Mononuclear cell (primary cell): ENCODE data around the gene PEX16. TPM values are rescaled to one million over a fixed set of nuclear protein-coding genes. Genes with fewer than 3 reads are reported as not detected.

Source experiments
- H3K27me3 ChIP-seq: 2 replicates; pipeline ENCODE4 v1.6.0; 2011; ENCODE audit warnings: low read length, control low read depth; ENCODE audit not compliant: insufficient read depth
- H3K4me1 ChIP-seq: 2 replicates; pipeline ENCODE4 v1.5.1; 2011; ENCODE audit warnings: mild to moderate bottlenecking, low read length, control low read depth; ENCODE audit not compliant: insufficient read depth
- H3K4me3 ChIP-seq: 2 replicates; pipeline ENCODE4 v1.5.1; 2011; ENCODE audit warnings: mild to moderate bottlenecking, low read length, moderate library complexity
- H3K9me3 ChIP-seq: 2 replicates; pipeline ENCODE4 v1.5.1; 2011; ENCODE audit warnings: low read depth, mild to moderate bottlenecking, control low read depth, low read length
- total RNA-seq: library from RNA; depleted of rRNA; stranded (reverse); fragments of >200 nt; gene quantifications from one replicate; pipeline ENCODE4 v1.2.3, GENCODE V29; 2012

PEX16 gene
- total RNA-seq, 1 donor: 24.5 TPM

DNA sequence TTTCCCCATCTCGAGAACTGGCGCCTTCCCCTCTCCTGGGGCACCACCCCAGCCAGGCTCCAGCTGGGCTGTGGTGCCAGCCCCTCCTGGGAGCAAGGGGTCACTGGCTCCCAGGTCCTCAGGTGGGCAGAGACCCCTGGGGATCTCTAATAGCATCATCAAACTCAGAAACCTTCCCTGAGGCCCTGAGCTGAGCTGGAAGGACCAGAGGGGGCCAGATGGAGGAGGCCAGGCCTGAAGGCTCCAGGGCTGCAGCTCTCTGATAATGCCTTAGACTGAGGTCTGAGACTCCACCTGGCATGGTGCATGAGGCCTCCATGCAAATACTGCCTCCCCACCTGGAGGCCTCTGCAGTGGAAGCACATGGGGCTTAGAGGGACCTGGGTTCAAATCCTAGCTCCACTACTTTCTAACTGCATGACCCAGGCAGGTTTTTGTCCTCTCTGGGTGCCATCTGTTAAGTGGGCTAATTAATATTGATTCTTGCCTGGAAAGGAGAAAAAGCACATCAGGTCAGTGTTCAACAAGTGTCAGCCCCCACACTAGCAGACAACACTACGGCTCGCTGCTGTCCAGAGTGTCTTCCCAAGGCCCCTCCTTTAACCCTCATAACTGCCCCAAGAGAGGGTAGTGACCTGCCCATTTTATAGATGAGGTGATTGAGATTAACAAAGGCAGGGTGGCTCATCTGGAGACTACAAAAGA, 30.7 kb downstream of the PEX16 start:
- Histone ChIP-seq H3K27me3 (peaks cover 2% of the 10 kb centered on the region), H3K9me3 (no peaks in the 10 kb centered on the region), H3K4me1 (peaks cover 8% of the 10 kb centered on the region), H3K4me3 (no peak overlapping the region)

DNA sequence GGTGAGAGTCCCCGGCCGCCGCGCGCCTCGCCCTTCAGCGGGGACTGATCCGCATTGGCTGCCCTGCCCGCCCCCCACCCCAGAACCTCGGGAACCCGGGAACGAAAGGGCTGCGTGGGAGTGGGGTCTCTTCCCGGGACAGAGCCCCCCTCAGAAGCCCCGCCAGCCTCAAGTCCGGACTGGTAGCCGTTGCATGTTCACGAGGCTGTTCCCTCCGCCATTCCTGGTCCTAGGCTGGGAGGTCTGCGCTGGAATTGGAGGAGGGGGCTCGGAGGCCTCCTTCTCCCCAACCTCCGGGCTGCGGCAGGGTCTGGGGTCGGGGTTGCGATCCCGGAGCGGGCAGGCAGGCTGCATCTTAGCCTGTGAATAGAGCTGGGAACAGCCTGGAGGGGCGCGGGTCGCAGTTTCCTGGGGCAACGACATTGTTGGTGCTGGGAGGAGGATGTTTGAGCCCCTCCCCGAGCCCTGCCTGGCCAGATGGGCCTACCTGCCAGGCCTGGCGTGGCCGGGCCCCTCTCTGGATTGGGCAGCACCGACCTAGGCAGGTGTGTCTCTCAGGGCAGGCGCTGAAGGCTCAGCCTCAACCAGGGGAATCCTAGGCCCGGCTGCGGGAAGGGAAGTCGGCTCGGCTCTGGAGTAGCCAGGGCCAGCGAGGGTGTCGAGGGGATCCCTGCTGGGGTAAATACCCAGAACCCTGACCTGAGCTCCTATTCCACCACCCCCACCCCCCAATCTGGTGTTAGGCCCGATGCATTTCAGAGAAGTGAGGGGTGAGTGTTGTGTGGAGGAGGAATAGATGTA, 31.6 kb downstream of the PEX16 start:
- peaks cover 2% of the 10 kb centered on the region for H3K27me3 ChIP-seq
- H3K9me3 ChIP-seq: no peaks in the 10 kb centered on the region
- H3K4me3 ChIP-seq: peak overlapping the region; percentile 23
- peaks cover 8% of the 10 kb centered on the region for H3K4me1 ChIP-seq

DNA sequence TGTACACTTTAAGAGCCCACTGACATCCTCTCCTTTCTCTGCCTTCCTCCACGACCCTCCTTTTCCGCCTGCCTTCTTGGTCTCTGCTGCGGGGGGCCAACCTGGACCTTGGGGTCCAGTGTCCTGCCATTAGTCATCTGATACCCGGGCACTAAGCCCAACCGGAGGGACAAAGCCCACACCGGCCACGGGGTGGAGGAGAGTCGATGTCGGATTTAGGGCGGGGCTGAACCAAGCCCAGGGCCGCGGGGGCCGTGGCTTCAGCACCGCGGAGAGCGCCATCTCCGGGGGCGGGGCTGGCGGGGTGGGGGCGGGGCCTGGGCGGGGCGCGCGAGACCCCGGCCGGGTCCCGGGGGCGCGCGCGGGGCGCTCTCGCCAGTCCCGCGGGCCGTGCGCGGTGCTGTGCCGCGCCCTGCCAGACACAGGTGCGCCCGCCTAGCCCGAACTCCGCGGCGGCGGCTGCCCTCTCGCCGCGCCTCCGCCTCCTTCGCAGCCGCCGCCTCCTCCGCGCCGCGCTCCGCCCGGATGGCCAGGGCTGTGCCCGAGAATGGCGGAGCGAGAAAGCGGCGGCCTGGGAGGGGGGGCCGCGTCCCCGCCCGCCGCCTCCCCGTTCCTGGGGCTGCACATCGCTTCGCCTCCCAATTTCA, 32.3 kb downstream of the PEX16 start, which contains the start of gene MAPK8IP1:
TSS of gene MAPK8IP1 (plus strand) at position 378 of the 647 bp plus-strand sequence. CDS start at position 548, 170 bp downstream.
- H3K4me3 ChIP-seq: peak within 1 kb of the TSS; percentile 23
- H3K27me3 ChIP-seq: peaks cover 2% of the 10 kb centered on the region
- H3K4me1 ChIP-seq: peaks cover 8% of the 10 kb centered on the region
- H3K9me3 ChIP-seq: no peaks in the 10 kb centered on the region

DNA sequence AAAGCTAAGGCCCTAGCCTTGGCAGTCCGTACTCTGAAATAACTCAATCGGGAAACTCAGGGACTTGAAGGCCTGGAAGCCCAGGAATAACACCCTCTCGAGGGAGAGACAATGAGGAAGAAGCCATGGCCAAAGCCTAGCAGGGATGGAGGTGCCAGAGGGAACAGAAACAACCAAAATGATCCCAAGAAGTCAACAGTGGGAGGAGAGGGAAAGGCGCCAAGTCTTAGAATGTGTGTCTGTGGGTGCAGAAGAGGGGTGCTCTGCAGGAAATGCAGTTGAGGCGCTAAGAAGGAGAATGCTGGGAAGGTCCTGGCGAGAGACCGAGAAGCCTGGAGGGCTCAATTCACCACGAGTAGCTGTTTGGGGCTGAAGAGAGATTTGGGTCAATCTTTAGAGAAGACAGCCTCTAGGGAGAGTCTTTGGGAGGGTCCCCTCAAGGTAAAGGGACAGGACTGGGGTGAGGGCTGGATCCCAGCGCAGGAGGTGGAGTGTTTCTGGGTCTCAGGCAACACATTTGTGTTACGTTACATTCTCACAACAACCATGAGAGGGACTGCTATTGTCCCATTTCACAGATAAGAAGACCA, 33.0 kb downstream of the PEX16 start:
- H3K9me3 ChIP-seq: no peaks in the 10 kb centered on the region
- H3K27me3 ChIP-seq: peaks cover 2% of the 10 kb centered on the region
- no peak overlapping the region for H3K4me3 ChIP-seq
- H3K4me1 ChIP-seq: peaks cover 8% of the 10 kb centered on the region

DNA sequence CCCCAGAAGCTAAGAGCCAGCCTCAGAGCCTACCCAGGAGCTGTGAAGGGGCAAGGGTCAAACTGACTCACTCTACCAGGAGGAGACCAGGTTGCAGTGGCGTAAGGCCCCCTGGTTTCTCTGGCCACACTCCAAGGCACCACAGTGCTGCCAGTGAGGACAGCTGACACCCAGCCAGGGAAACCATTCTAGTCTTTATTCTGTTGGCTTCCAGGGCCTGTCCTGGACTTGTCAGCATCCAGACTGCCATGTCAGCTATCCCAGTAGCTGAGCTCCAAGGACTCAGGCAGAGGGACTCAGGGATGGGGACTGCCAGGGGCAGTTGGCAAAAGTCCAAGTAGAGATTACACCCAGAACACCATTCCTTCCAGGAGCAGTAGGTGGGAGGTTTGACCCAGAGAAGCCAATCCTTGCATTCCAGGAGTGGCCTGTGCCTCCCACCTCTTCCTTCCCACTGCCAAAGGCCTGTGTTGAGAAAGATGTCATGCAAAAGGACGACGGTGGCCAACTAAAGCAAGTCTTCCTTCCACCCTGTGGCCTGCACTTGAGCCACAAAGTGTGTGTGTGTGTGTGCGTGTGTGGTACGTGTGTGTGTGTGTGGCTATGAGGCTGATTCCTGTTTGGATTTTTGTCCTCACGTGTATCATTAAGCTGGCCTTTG, 35.8 kb downstream of the PEX16 start:
- no peak overlapping the region for H3K4me3 ChIP-seq
- H3K9me3 ChIP-seq: no peaks in the 10 kb centered on the region
- H3K27me3 ChIP-seq: peaks cover 2% of the 10 kb centered on the region
- H3K4me1 ChIP-seq: peaks cover 8% of the 10 kb centered on the region

DNA sequence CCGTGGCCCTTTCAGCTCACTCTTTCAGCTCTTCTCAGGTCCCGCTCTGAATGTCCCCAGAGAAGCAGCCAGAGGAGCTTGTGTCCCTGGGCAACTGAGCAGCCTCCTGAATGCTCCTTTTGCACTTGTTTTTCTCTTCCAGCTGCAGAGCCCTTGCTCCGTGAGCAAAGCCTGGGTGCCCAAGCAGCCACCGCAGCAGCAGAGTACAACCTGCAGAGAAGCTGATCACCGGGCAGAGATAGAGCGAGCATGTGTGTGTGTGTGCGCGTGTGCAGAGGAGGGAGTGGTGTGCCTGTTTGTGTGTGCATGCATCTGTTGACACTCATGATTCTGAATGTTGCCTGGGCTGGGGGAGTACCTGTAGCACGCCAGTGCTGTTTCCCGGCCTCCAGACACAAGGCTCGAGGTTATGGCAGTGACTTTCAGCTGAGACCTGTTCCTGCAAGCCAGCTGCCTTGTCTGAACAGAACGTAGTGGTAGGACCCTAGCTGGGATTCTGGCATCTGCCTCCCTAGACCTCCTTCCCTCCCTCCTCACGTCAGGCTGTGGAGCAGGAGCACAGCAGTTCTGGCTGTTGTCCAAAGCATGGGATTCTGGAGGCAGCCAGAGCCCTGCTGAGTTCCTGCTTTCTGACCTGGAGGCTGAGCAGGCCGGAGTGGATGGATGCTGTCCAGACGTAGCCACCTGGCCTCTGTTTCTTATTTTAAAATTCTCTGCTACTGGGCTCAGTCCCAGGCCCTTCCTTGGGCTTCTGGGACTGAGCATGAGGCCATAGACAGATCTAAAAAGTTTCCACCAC, 36.7 kb downstream of the PEX16 start:
- Histone ChIP-seq H3K27me3 (no peaks in the 10 kb centered on the region), H3K4me1 (peaks cover 7% of the 10 kb centered on the region), H3K9me3 (no peaks in the 10 kb centered on the region), H3K4me3 (no peak overlapping the region)

DNA sequence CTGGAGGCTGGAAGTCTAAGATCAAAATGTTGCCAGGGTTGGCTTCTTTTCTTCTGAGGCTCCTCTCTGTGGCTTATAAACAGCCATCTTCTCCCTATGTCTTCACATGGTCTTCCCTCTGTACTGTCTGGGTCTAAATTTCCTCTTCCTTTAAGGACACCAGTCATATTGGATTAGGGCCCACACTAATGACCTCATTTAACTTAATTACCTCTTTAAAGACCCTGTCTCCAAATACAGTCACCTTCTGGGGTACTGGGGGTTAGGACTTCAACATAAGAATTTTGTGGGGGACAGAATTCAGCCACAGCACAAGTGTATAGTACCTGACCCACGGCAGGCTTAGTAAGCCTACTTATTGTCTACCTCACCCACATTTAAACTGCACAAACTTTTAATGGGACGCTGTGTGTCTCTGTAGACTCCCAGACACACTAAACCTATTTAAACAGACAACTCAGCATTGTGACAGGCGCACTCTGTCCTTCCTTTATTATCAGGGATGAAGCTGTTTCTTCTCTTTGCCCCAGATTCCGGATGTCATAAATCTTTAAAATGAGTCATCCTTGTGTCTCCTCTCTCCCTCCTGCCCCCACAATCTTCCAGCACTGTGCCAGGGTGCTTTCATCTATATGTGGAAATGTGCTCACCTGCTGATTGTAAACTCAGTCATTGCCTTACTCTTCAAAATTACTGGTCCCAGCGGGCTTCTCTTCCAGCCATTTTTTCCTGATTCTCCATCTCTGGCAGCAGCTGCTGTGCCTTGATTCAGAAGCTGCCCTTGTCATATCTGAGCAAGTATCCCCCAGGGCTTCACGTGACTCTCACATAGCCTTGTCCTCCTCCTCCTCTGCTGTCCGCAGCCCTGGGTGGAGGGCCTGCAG, 37.6 kb downstream of the PEX16 start:
- H3K4me3 ChIP-seq: no peak overlapping the region
- no peaks in the 10 kb centered on the region for H3K27me3 ChIP-seq
- H3K9me3 ChIP-seq: no peaks in the 10 kb centered on the region
- H3K4me1 ChIP-seq: peaks cover under 1% of the 10 kb centered on the region

DNA sequence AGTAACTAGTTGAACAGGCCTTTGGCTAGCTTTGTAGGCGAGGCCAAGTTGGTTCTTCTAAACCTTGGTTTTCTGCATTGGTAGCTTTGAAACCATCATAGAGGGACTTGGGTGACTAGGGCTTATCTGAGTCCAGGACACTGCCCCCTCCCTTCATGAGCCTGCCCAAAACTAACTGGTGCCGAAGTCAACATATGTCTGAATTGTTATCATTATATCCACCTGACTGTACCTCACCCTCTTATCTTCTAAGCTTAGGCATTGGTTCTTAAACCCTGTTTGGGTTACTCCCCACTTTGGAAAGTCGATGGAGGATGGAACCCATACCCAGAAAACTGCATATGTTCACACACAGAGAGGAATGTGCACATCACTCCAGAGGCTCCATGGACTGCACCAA, 39.8 kb downstream of the PEX16 start:
- no peaks in the 10 kb centered on the region for H3K4me1 ChIP-seq
- H3K9me3 ChIP-seq: no peaks in the 10 kb centered on the region
- no peak overlapping the region for H3K4me3 ChIP-seq

DNA sequence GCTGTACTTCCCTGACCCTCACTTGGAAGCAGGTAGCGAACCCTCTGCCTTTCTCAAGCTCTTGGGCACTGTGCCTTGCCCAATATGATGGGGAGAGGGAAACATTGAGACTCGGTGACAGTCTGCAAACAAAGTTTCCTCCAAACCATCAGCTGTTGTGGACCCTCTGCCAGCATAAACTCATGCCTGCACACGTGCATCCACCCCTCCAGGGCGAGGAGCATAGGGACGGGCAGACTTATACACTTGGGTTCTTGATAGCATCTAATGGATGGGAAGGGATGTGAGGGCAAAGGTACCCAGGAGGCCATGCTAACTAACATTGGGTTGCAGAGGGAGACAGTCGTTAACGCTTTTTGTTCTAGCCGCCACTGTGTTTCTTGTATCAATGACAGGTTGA, 40.5 kb downstream of the PEX16 start:
- Histone ChIP-seq H3K9me3 (no peaks in the 10 kb centered on the region), H3K4me1 (no peaks in the 10 kb centered on the region), H3K4me3 (no peak overlapping the region), H3K27me3 (no peaks in the 10 kb centered on the region)

More for the DNA sequence above, 39.8 kb downstream of the PEX16 start:
- no peaks in the 10 kb centered on the region for H3K27me3 ChIP-seq

DNA sequence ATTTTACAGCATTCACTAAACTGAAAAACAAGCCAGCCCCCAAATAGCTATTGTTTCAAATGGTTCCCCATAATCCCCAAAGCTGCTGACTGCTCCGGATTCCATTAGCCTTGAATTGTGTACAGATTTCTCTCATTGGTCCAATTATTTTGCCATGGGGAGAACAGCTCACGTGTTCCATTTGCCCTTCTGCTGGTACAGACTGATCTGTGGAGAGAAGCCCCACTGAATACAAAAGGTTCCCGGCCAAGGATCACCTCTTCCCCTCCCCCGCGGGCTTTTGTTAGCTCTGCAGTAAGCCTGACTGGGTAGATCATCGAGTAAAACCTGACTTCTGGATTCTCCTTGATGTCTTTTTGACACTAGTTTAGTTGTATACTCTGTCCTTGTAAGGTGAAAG, 41.3 kb downstream of the PEX16 start:
- H3K4me3 ChIP-seq: no peak overlapping the region
- no peaks in the 10 kb centered on the region for H3K9me3 ChIP-seq
- no peaks in the 10 kb centered on the region for H3K4me1 ChIP-seq
- no peaks in the 10 kb centered on the region for H3K27me3 ChIP-seq

DNA sequence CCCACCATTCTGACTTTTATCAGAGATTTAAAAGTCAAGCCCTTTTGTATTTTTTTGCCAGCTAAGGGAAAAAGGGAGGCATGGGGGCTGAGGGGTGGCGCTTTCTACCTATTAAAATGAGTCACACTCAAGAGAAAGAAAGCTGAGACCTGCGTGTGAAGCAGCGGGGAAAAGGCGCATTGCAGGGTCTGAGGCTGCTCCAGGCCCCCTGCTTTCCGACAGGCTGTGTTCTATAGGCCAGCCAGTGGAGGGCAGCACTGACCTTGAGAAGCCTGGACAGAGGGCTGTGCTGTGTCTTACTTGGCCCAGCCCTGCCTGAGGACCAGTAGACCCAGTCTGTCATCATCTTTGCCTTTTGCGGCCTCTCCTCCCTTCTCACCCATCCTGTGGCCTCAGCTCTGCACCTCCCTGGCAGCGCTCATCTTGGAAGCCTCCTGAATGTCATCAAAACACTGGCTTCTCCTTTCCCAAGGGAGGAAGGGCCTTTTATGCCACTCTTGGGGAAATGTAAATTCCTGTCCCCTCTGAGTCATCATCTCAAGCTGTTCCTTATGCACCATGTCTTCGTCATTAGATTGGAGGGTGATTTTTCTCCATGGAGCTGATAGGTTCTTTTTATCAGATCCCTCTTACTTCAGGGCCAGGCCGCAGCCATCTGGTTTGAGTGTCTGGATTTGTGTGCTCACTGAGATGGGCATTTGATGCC, 44.9 kb downstream of the PEX16 start:
- H3K27me3 ChIP-seq: no peaks in the 10 kb centered on the region

DNA sequence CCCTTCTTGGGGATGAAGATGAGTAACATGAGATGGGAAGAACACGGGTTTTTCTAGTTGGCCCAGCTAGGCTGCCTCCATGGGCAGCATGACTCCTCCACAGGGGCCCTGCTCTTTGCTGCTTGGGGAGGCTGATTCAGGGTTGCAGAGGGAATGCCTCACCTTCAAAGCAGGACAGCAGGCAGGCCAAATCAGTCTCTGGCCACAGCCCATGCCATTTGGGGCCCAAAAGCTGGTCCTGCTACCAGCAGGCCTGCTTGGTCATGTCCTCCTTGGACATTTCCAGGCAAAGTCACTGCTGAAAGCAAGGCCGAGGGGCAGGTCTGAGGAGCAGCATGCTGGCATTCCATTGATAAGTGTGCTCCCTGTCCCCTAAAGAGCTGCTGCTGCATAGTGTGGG, 46.0 kb downstream of the PEX16 start:
- Histone ChIP-seq H3K27me3 (no peaks in the 10 kb centered on the region), H3K9me3 (no peaks in the 10 kb centered on the region), H3K4me3 (no peak overlapping the region), H3K4me1 (no peaks in the 10 kb centered on the region)

More for the DNA sequence above, 44.9 kb downstream of the PEX16 start:
- Histone ChIP-seq H3K4me1 (no peaks in the 10 kb centered on the region), H3K4me3 (no peak overlapping the region), H3K9me3 (no peaks in the 10 kb centered on the region)

DNA sequence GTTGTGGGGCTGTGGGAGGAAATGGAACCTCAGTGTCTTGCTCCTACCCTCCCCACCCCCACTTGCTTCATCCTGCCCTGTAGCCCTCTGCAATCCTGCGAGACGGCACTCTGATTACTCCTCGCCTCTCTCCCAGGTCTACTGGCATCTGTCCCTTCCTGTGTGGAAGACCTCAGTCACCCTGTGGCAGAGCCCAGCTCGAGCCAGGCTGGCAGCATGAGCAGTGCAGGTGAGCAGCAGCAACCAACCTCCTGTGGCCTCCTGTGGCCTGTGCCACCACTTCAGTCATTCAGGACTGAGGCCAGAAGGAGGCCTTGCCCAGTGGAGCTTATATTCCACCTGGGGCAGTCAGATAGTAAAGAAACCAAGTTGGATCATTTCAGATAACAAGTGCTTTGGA, 47.0 kb downstream of the PEX16 start:
- Histone ChIP-seq H3K4me3 (no peak overlapping the region), H3K9me3 (no peaks in the 10 kb centered on the region), H3K27me3 (no peaks in the 10 kb centered on the region), H3K4me1 (no peaks in the 10 kb centered on the region)
